ENCODE data around the gene CHMP1A. TPM values are rescaled to one million over a fixed set of nuclear protein-coding genes. Genes with fewer than 3 reads are reported as not detected.

Gene CHMP1A
- total RNA-seq, 1 experiment from 2014 or later: 158 TPM

DNA sequence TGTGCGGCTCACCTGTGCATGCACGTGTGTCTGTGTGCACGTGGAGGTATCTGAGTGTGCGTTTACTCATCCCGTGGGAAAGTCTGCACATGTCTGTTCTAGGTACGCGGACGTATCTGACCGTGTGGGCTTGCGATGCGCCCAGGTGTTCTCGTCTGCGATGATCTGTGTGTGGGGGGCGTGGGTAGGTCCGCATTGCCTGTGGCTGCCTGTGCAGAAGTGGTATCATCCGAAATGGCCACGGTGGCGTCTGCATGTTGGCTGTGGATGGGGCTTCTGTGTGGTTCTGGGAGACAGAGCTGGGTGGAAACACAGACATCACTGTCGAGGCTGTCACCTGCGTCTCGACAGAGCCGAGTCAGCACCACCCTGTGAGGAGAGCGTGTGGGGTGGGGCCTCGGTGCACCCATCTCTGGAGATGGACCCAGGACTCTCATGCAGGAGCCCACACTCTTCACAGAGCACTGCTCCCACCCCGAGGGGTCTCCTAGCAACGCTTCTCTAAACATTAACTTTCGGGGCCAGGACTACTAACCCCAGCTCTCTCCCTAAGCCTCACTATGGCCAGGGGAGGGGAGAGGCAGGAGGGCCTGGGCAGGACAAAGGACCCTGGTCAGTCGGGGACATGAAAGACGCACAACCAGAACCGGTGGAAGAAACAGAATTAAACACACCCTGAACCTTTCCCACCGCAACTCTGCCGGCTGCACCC is 35.7 kb downstream of the CHMP1A start:
- Histone ChIP-seq H2AFZ (ENCODE audit: low read depth, low read length, poor library complexity, severe bottlenecking) (no peak overlapping the region), H3K27me3 (ENCODE audit: insufficient read depth, low read length) (no peaks in the 10 kb centered on the region), H3K79me2 (ENCODE audit: insufficient read depth, low read length) (no peaks in the 10 kb centered on the region), H3K4me1 (ENCODE audit: control insufficient read depth in 1 of 2, insufficient read depth in 2 of 2, low read length in 2 of 2) (peaks cover 4 to 5% of the 10 kb centered on the region in 2 experiments; a peak in 3 of 4 replicates), H3K9me2 (ENCODE audit: insufficient read depth) (no peaks in the 10 kb centered on the region), H3K9me3 (ENCODE audit: control insufficient read depth in 1 of 2, insufficient read depth in 1 of 2, low read depth in 1 of 2, low read length in 2 of 2) (no peaks in the 10 kb centered on the region), H3K4me3 (replicated peaks in 1 of 2; ENCODE audit: low read depth in 1 of 2, low read length in 2 of 2) (no peak overlapping the region), H3K36me3 (ENCODE audit: control insufficient read depth in 1 of 2, insufficient read depth in 2 of 2, low read length in 2 of 2) (no peaks in the 10 kb centered on the region), H3K27ac (ENCODE audit: low read depth, low read length) (no peak overlapping the region), H3K4me2 (ENCODE audit: low read length) (no peak overlapping the region), H4K20me1 (ENCODE audit: insufficient read depth) (no peaks in the 10 kb centered on the region), H3K9ac (ENCODE audit: low read length) (no peak overlapping the region)
- POLR2A ChIA-PET: no interaction called here
- RAD21 ChIA-PET (ENCODE audit: low non-redundant PET in 1 of 2, low total read pairs in 2 of 2, uncharacterized antibody in 2 of 2, unreplicated experiment in 2 of 2): no interaction called here
- TF ChIP-seq ZFX (IDR thresholded peaks at IDR 0.05) (no peak), EZH2phosphoT487 (IDR thresholded peaks at IDR 0.05; ENCODE audit: borderline replicate concordance) (no peak), POLR2A (IDR thresholded peaks at IDR 0.05; ENCODE audit: borderline replicate concordance, extremely low read depth, insufficient read depth, insufficient read length) (no peak), RAD21 (IDR thresholded peaks at IDR 0.05; ENCODE audit: low read depth) (no peak), ELF1 (IDR thresholded peaks at IDR 0.05; ENCODE audit: borderline replicate concordance, low read depth) (no peak), FOSL1 (IDR thresholded peaks at IDR 0.05; ENCODE audit: low read depth) (no peak), CEBPB (IDR thresholded peaks at IDR 0.05; ENCODE audit: low read depth) (no peak), SP1 (IDR thresholded peaks at IDR 0.05; ENCODE audit: low read depth) (no peak), TCF7L2 (IDR thresholded peaks at IDR 0.05; ENCODE audit: borderline replicate concordance, extremely low read depth, insufficient read depth, insufficient read length) (no peak), SIN3A (IDR thresholded peaks at IDR 0.05; ENCODE audit: low read depth) (no peak), POLR2AphosphoS5 (IDR thresholded peaks at IDR 0.05; ENCODE audit: low read depth, low read length) (no peak)
- BruUV-seq (replicated peaks): no TSS peak
- ATAC-seq (no peak), DNase-seq (ENCODE audit: low read depth, low spot score) (no peak)
- intact Hi-C loops (cut with micrococcal nuclease): no loop called here
- CTCF ChIA-PET: no interaction called here

DNA sequence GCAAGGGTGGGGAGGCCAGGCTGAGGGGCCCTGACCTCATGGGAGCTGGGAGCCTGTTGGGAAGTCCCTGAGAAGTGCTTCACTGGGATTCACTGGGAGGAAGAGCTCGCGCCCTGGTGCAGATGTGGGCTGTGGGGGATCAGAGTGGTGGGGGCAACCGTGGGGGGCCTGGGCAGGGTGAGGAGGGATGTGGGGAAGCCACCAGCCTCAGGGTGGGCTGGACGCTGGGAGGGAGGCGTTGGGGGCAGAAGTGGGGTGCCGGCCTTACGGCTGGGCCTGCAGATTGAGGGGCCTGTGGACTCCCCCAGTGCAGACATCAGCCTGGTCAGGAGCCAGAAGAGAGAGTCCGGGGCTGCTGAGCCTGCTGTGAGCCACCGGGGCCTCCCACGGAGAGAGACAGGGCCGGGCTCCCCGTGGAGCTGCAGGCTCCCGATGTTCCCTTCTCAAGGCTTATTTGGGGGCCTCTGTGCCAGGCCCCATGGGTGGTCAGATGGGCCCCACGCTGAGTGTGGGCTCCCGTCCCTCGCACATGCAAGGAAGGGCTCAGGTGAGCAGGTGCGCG is 36.3 kb downstream of the CHMP1A start:
- intact Hi-C loops (cut with micrococcal nuclease): no loop called here

More for the DNA sequence above, 36.3 kb downstream of the CHMP1A start:
- TF ChIP-seq SP1 (IDR thresholded peaks at IDR 0.05; ENCODE audit: low read depth): no peak
- Histone ChIP-seq H3K4me3 (replicated peaks in 1 of 2; ENCODE audit: low read depth in 1 of 2, low read length in 2 of 2) (no peak overlapping the region), H3K4me1 (ENCODE audit: control insufficient read depth in 1 of 2, insufficient read depth in 2 of 2, low read length in 2 of 2) (peaks cover 7 to 10% of the 10 kb centered on the region in 2 experiments; a peak in 3 of 4 replicates), H3K27ac (ENCODE audit: low read depth, low read length) (no peak overlapping the region), H3K9ac (ENCODE audit: low read length) (no peak overlapping the region), H3K9me3 (ENCODE audit: control insufficient read depth in 1 of 2, insufficient read depth in 1 of 2, low read depth in 1 of 2, low read length in 2 of 2) (no peaks in the 10 kb centered on the region), H3K27me3 (ENCODE audit: insufficient read depth, low read length) (no peaks in the 10 kb centered on the region), H3K4me2 (ENCODE audit: low read length) (no peak overlapping the region), H3K36me3 (ENCODE audit: control insufficient read depth in 1 of 2, insufficient read depth in 2 of 2, low read length in 2 of 2) (no peaks in the 10 kb centered on the region), H4K20me1 (ENCODE audit: insufficient read depth) (no peaks in the 10 kb centered on the region), H3K9me2 (ENCODE audit: insufficient read depth) (no peaks in the 10 kb centered on the region), H3K79me2 (ENCODE audit: insufficient read depth, low read length) (no peaks in the 10 kb centered on the region), H2AFZ (ENCODE audit: low read depth, low read length, poor library complexity, severe bottlenecking) (no peak overlapping the region)
- ChIA-PET RAD21 (ENCODE audit: low non-redundant PET in 1 of 2, low total read pairs in 2 of 2, uncharacterized antibody in 2 of 2, unreplicated experiment in 2 of 2) (no interaction called here), CTCF (no interaction called here), POLR2A (interaction anchor here (0.7 kb wide), 1 partner anchor 10 kb away, joined by 3 read pairs; no protein-coding TSS in a partner anchor)
- DNase-seq (ENCODE audit: low read depth, low spot score) (no peak), ATAC-seq (no peak)
- BruUV-seq (replicated peaks): no TSS peak

Data from HCT116 (cell line).